MM.1S (cell line): ENCODE results near the gene MAGI2.

Experiments used
- DNase-seq: peaks from one replicate; pipeline ENCODE4 v3.0.0-alpha.2; 2015
- H2AFZ ChIP-seq: fragments of 300-600 bp; sonication (generic); 2 replicates; pipeline ENCODE4 v1.6.0; 2016; ENCODE audit warnings: antibody characterized with exemption, low read length
- H3F3A ChIP-seq: fragments of 300-600 bp; sonication (generic); 2 replicates; pipeline ENCODE4 v1.6.1; 2016; ENCODE audit warnings: mild to moderate bottlenecking, antibody characterized with exemption, low read length, moderate library complexity, mixed read lengths; ENCODE audit not compliant: insufficient read depth
- H3K27ac ChIP-seq: fragments of 300-600 bp; sonication (generic); 2 replicates; pipeline ENCODE4 v1.5.1; 2016; ENCODE audit warnings: mild to moderate bottlenecking, low read length
- H3K27me3 ChIP-seq: fragments of 300-600 bp; sonication (generic); replicated peaks from 2 replicates; pipeline ENCODE4 v1.6.0; 2016; ENCODE audit warnings: low read length; ENCODE audit not compliant: insufficient read depth
- H3K36me3 ChIP-seq: fragments of 300-600 bp; sonication (generic); replicated peaks from 2 replicates; pipeline ENCODE4 v1.6.1; 2016; ENCODE audit warnings: mild to moderate bottlenecking, low read length, mixed read lengths; ENCODE audit not compliant: insufficient read depth
- H3K4me1 ChIP-seq: fragments of 300-600 bp; sonication (generic); 2 replicates; pipeline ENCODE4 v1.6.1; 2016; ENCODE audit warnings: low read length, mixed read lengths
- H3K4me2 ChIP-seq: fragments of 300-600 bp; sonication (generic); 2 replicates; pipeline ENCODE4 v1.6.0; 2016; ENCODE audit warnings: low read depth, low read length
- H3K4me3 ChIP-seq: fragments of 300-600 bp; sonication (generic); 2 replicates; pipeline ENCODE4 v1.5.1; 2016; ENCODE audit warnings: low read length, mixed read lengths
- H3K79me2 ChIP-seq: fragments of 300-600 bp; sonication (generic); 2 replicates; pipeline ENCODE4 v1.6.1; 2016; ENCODE audit warnings: mixed run types, low read length, mixed read lengths
- H3K9ac ChIP-seq: fragments of 300-600 bp; sonication (generic); 2 replicates; pipeline ENCODE4 v1.6.1; 2016; ENCODE audit warnings: low read length, mixed read lengths
- H3K9me2 ChIP-seq: fragments of 300-600 bp; sonication (generic); replicated peaks from 2 replicates; pipeline ENCODE4 v1.6.1; 2016; ENCODE audit warnings: mild to moderate bottlenecking, low read length, mixed read lengths; ENCODE audit not compliant: insufficient read depth
- H3K9me3 ChIP-seq: fragments of 300-600 bp; sonication (generic); replicated peaks from 2 replicates; pipeline ENCODE4 v1.6.1; 2016; ENCODE audit warnings: mild to moderate bottlenecking, low read length, mixed read lengths; ENCODE audit not compliant: insufficient read depth
- H4K20me1 ChIP-seq: fragments of 300-600 bp; sonication (generic); 2 replicates; pipeline ENCODE4 v1.6.1; 2016; ENCODE audit warnings: mild to moderate bottlenecking, low read length, moderate library complexity, mixed read lengths; ENCODE audit not compliant: insufficient read depth
- EZH2 ChIP-seq: fragments of 300-600 bp; sonication (generic); optimal IDR thresholded peaks from 2 replicates; pipeline ENCODE3; 2017; ENCODE audit warnings: low read depth, mild to moderate bottlenecking, antibody characterized with exemption, low read length, mixed read lengths
- EZH2phosphoT487 ChIP-seq: fragments of 300-600 bp; sonication (generic); IDR thresholded peaks from 2 replicates; pipeline ENCODE4 v1.6.1; 2018; ENCODE audit warnings: antibody characterized with exemption, low read length
- TF ChIP-seq, protein P1 (sequence below): fragments of 300-600 bp; sonication (generic); IDR thresholded peaks from 2 replicates; pipeline ENCODE4 v1.5.1; 2016; ENCODE audit warnings: antibody characterized with exemption, low read length, mixed read lengths

The MAGI2 gene

DNA sequence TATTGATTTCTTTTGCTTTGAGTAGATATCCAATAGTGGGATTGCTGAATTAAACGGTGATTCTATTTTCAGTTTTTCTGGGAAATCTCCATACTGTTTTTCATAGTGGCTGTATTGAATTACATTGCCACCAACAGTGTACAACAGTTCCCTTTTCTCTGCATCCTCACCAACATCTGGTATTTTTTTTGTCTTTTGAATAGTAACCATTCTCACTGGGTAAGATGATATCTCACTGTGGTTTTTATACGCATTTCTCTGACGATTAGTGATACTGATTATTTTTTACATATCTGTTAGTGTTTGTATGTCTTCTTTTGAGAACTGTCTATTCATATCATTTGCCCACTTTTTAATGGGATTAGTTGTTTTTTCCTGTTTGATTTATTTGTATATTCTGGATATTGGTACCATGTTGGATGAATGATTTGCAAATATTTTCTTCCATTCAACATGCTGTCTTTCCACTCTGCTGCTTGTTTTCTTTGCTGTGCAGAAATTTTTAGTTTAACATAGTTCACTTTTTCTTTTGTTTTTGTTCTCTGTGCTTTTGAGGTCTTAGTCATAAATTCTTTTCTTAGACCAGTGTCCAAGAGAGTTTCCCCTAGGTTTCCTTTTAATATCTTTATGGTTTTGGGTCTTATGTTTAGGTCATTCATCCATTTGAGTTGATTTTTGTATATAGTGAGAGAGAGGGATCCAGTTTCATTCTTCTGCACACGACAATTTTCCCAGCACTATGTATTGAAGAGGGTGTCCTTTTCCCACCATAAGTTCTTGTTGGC, 1070.2 kb downstream of the MAGI2 start:
- Histone ChIP-seq H3K36me3 (no peaks in the 10 kb centered on the region), H3K9me2 (no peaks in the 10 kb centered on the region), H3K27me3 (no peaks in the 10 kb centered on the region), H3K27ac (no peak overlapping the region), H4K20me1 (no peaks in the 10 kb centered on the region), H3K4me3 (no peak overlapping the region), H3K4me1 (peaks cover 13% of the 10 kb centered on the region), H3K79me2 (peaks cover 15% of the 10 kb centered on the region; the same call in 1 of the 2 replicates), H3F3A (no peaks in the 10 kb centered on the region), H2AFZ (no peak overlapping the region), H3K9ac (no peak overlapping the region), H3K9me3 (no peaks in the 10 kb centered on the region), H3K4me2 (no peak overlapping the region)
- DNase-seq: no peak
- TF ChIP-seq, protein P1, sequence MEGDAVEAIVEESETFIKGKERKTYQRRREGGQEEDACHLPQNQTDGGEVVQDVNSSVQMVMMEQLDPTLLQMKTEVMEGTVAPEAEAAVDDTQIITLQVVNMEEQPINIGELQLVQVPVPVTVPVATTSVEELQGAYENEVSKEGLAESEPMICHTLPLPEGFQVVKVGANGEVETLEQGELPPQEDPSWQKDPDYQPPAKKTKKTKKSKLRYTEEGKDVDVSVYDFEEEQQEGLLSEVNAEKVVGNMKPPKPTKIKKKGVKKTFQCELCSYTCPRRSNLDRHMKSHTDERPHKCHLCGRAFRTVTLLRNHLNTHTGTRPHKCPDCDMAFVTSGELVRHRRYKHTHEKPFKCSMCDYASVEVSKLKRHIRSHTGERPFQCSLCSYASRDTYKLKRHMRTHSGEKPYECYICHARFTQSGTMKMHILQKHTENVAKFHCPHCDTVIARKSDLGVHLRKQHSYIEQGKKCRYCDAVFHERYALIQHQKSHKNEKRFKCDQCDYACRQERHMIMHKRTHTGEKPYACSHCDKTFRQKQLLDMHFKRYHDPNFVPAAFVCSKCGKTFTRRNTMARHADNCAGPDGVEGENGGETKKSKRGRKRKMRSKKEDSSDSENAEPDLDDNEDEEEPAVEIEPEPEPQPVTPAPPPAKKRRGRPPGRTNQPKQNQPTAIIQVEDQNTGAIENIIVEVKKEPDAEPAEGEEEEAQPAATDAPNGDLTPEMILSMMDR: no peak
- no peak for TF ChIP-seq EZH2

DNA sequence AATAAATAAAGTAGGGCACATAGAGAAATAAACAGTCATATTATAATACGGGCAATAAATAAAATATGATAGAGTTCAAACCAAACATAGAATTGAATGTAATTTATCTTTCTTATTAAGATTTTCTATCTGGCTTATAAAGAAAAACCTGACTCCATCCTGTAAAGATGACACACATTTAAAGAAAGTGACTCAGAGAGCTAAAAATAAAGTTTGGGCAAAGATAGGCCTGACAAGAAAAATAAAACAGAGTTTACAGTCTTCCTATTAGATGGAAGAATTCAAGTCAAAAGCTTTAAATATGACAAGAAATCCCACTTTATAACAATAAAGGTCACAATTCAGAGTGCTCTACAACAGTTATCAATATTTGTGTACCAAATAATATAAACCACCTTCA, 1074.3 kb downstream of the MAGI2 start:
- no peak overlapping the region for H3K27ac ChIP-seq
- peak overlapping the region; percentile 26; the same call in 1 of the 2 replicates for H3K4me2 ChIP-seq
- no peak overlapping the region for H2AFZ ChIP-seq
- DNase-seq: no peak
- no peaks in the 10 kb centered on the region for H3K27me3 ChIP-seq
- peaks cover 20% of the 10 kb centered on the region for H3K79me2 ChIP-seq
- H3K9me3 ChIP-seq: no peaks in the 10 kb centered on the region
- H3K4me1 ChIP-seq: peaks cover 13% of the 10 kb centered on the region
- H3K36me3 ChIP-seq: no peaks in the 10 kb centered on the region
- no peaks in the 10 kb centered on the region for H3K9me2 ChIP-seq
- no peak overlapping the region for H3K4me3 ChIP-seq
- no peak for TF ChIP-seq EZH2
- TF ChIP-seq, protein P1: no peak
- no peak for TF ChIP-seq EZH2phosphoT487
- no peaks in the 10 kb centered on the region for H4K20me1 ChIP-seq
- H3F3A ChIP-seq: no peaks in the 10 kb centered on the region
- no peak overlapping the region for H3K9ac ChIP-seq

DNA sequence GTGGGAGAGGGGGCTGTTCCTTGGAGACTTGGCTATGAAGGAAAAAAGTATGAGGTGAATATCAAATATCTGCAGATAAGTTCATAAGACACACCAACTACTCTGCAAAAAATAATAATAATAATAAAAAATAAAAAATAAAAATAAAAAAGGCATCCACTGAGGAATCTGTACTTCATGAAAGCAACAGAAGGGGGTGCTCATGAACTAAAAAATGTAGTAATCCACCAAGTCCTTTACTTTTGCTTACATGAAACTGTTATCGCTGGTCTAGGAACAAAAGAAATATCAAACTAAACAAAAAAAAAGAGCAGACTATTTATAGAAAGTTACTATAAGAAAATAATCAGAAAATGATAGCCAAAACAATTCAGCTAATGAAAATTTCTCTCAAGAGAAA, 1075.9 kb downstream of the MAGI2 start:
- Histone ChIP-seq H3K79me2 (peaks cover 20% of the 10 kb centered on the region), H3K27ac (no peak overlapping the region), H3K9ac (no peak overlapping the region), H3K4me3 (no peak overlapping the region), H3K27me3 (no peaks in the 10 kb centered on the region), H2AFZ (no peak overlapping the region), H3K4me1 (peaks cover 13% of the 10 kb centered on the region), H3K36me3 (no peaks in the 10 kb centered on the region), H3K4me2 (no peak overlapping the region), H3F3A (no peaks in the 10 kb centered on the region), H3K9me3 (no peaks in the 10 kb centered on the region), H3K9me2 (no peaks in the 10 kb centered on the region), H4K20me1 (no peaks in the 10 kb centered on the region)
- DNase-seq: no peak
- TF ChIP-seq, protein P1: peak; percentile 11; the same call in 1 of the 2 replicates
- TF ChIP-seq EZH2phosphoT487: no peak
